K562 (cell line): ENCODE results near the gene POMGNT2. TPM values are rescaled to one million over a fixed set of nuclear protein-coding genes. Genes with fewer than 3 reads are reported as not detected.

Experiments used
- ATAC-seq: fragments of 200-7000 bp; cut with Tn5 transposase; 3 replicates; pipeline ENCODE4 v1.9.1; 2020; ENCODE audit warnings: moderate library complexity
- BruUV-seq: library from RNA; stranded (reverse); fragments of 400-500 nt; replicated peaks from 2 replicates; lab custom pipeline; 2021; lab: Mats Ljungman, UMichigan
- CTCF ChIA-PET: fragments of 300-600 bp; formaldehyde crosslinking; extraction: SDS; loops from one replicate; lab custom pipeline; 2021; ENCODE audit warnings: low intra/inter-chr PET ratio; lab: Yijun Ruan, JAX
- POLR2A ChIA-PET: fragments of 300-600, 350-650 bp; sonication (Branson Sonifier 250); formaldehyde crosslinking; extraction: SDS; loops from one replicate; lab custom pipeline; 2021; ENCODE audit warnings: antibody characterized with exemption, inconsistent platforms; lab: Yijun Ruan, JAX
- DNase-seq, 4 experiments: peaks; one replicate each; pipeline versions ENCODE4 v3.0.0 to v3.0.0-alpha.2; 2011 to 2018; ENCODE audit warnings: low spot score in 3 of 4, mixed read lengths in 3 of 4; ENCODE audit errors: extremely low read depth in 1 of 4
- FAIRE-seq: peaks from 2 replicates; lab custom pipeline; 2011; peaks lifted over from hg19 to GRCh38; lab: Jason Lieb, UNC
- H2AFZ ChIP-seq: 2 replicates; pipeline ENCODE4 v1.6.0; 2011; ENCODE audit warnings: low read depth, low read length, control low read depth, inconsistent platforms
- H3K27ac ChIP-seq: fragments of 200-600 bp; 3 replicates; pipeline ENCODE4 v1.8.0; 2011; ENCODE audit warnings: low read depth, mild to moderate bottlenecking, control low read depth, inconsistent platforms, low read length, moderate library complexity, mixed read lengths; ENCODE audit errors: extremely low read depth
- H3K27me3 ChIP-seq, 2 experiments: fragments of 300-600 bp in 1 of 2; 2 replicates in 1 of 2; 3 replicates in 1 of 2; pipeline versions ENCODE4 v1.6.0 to v1.8.0; 2011; ENCODE audit warnings: inconsistent platforms in 2 of 2, low read length in 2 of 2, mild to moderate bottlenecking in 1 of 2, mixed read lengths in 1 of 2, moderate library complexity in 1 of 2; ENCODE audit not compliant: control insufficient read depth in 2 of 2, insufficient read depth in 2 of 2
- H3K36me3 ChIP-seq: fragments of 300-600 bp; 3 replicates; pipeline ENCODE4 v1.8.0; 2011; ENCODE audit warnings: mild to moderate bottlenecking, low read length, inconsistent platforms; ENCODE audit not compliant: control insufficient read depth, insufficient read depth
- H3K4me1 ChIP-seq, 2 experiments: fragments of 200-600 bp in 1 of 2; replicated peaks in 1 of 2; 2 replicates in 1 of 2; 3 replicates in 1 of 2; pipeline versions ENCODE4 v1.5.1 to v1.8.0; 2011; ENCODE audit warnings: inconsistent platforms in 2 of 2, low read length in 2 of 2, mild to moderate bottlenecking in 1 of 2, mixed read lengths in 1 of 2, moderate library complexity in 1 of 2; ENCODE audit not compliant: control insufficient read depth in 2 of 2, insufficient read depth in 2 of 2
- H3K4me2 ChIP-seq: 2 replicates; pipeline ENCODE4 v1.6.1; 2011; ENCODE audit warnings: low read length, control low read depth, inconsistent platforms, mixed read lengths; ENCODE audit not compliant: insufficient read depth
- H3K4me3 ChIP-seq: fragments of 200-600 bp; sonication (generic), shearing (Covaris generic); 2 replicates; pipeline ENCODE4 v1.5.1; 2016; ENCODE audit warnings: control low read depth, inconsistent platforms
- H3K79me2 ChIP-seq: fragments of 200-600 bp; 3 replicates; pipeline ENCODE4 v1.8.0; 2011; ENCODE audit warnings: low read length, inconsistent platforms; ENCODE audit not compliant: control insufficient read depth, insufficient read depth
- H3K9ac ChIP-seq, 2 experiments: 2 replicates each; pipeline versions ENCODE4 v1.6.0 to v1.6.1; 2011; ENCODE audit warnings: low read depth in 2 of 2, low read length in 2 of 2, control low read depth in 1 of 2, inconsistent platforms in 1 of 2, mild to moderate bottlenecking in 1 of 2, mixed read lengths in 1 of 2; ENCODE audit not compliant: insufficient read depth in 1 of 2
- H3K9me1 ChIP-seq: one replicate; pipeline ENCODE4 v1.6.0; 2011; ENCODE audit warnings: inconsistent platforms, mild to moderate bottlenecking, low read length, moderate library complexity; ENCODE audit not compliant: control insufficient read depth, insufficient read depth
- H3K9me3 ChIP-seq: replicated peaks from 2 replicates; pipeline ENCODE4 v1.5.1; 2011; ENCODE audit warnings: low read depth, low read length, inconsistent platforms; ENCODE audit not compliant: control insufficient read depth, insufficient read depth
- H4K20me1 ChIP-seq: replicated peaks from 2 replicates; pipeline ENCODE4 v1.6.1; 2011; ENCODE audit warnings: low read length, inconsistent platforms, mixed read lengths; ENCODE audit not compliant: control insufficient read depth, insufficient read depth
- BRD9 ChIP-seq: fragments of 450-650 bp; IDR thresholded peaks from 2 replicates; pipeline ENCODE4 v1.6.1; 2018; ENCODE audit warnings: low read depth; ENCODE audit not compliant: partially characterized antibody
- ETV1 ChIP-seq: fragments of 450-650 bp; conservative IDR thresholded peaks from 2 replicates; pipeline ENCODE4 v1.6.1; 2016; ENCODE audit warnings: missing genetic modification characterization, control low read depth, low read depth, missing compliant biosample characterization
- EZH2 ChIP-seq: IDR thresholded peaks from 2 replicates; pipeline ENCODE4 v1.6.1; 2012; ENCODE audit warnings: low read depth, mild to moderate bottlenecking, inconsistent platforms, low read length, borderline replicate concordance
- FOXK1 ChIP-seq: sonication (generic); formaldehyde crosslinking; IDR thresholded peaks from 2 replicates; pipeline ENCODE4 v1.8.0; 2022; ENCODE audit warnings: missing genetic modification reagents, mild to moderate bottlenecking, borderline replicate concordance
- HMG20A ChIP-seq: fragments of 450-650 bp; formaldehyde crosslinking; conservative IDR thresholded peaks from 2 replicates; pipeline ENCODE4 v1.4.0; 2020; ENCODE audit warnings: mild to moderate bottlenecking, mixed read lengths
- HNRNPL ChIP-seq: fragments of 200-400 bp; formaldehyde crosslinking; IDR thresholded peaks from 2 replicates; pipeline ENCODE4 v1.6.1; 2017; ENCODE audit warnings: low read depth, mild to moderate bottlenecking, low read length
- LARP7 ChIP-seq: fragments of 450-650 bp; IDR thresholded peaks from 2 replicates; pipeline ENCODE4 v1.6.1; 2016
- TCF3 ChIP-seq: sonication (generic); formaldehyde crosslinking; IDR thresholded peaks from 2 replicates; pipeline ENCODE4 v1.4.0; 2020; ENCODE audit warnings: mild to moderate bottlenecking, missing genetic modification reagents
- ZNF24 ChIP-seq: fragments of 450-650 bp; IDR thresholded peaks from 2 replicates; pipeline ENCODE4 v1.6.1; 2016
- WGBS: fragments of 100-300 bp; shearing (Covaris generic); methylation state at CpG from one replicate; pipeline ENCODE4 v1.1.6; 2016; ENCODE audit warnings: low coverage, mixed read lengths; ENCODE audit not compliant: insufficient coverage; ENCODE audit errors: missing lambda C conversion rate; 5-methylcytosine and 5-hydroxymethylcytosine counted together
- in situ Hi-C: fragments of 300-500 bp; cut with MboI; formaldehyde crosslinking; loops from 4 replicates; pipeline ENCODE4 v1.15.0; 2018; ENCODE audit warnings: inconsistent platforms, mixed read lengths
- intact Hi-C: fragments of 100-400 bp; cut with micrococcal nuclease; formaldehyde crosslinking; loops from 2 replicates; pipeline ENCODE4 v1.14.2; 2022
- polyA plus RNA-seq, 8 experiments: library from polyadenylated mRNA; depleted of rRNA in 4 of 8; stranded (reverse) in 5 of 8; unstranded in 3 of 8; fragments of >200 nt; fragmentation: Nextera tagmentation in 2 of 8; fragmentation: Illumina TruSeq in 1 of 8; extraction: Ambion mirVana in 2 of 8; extraction: Trizol in 1 of 8; gene quantifications; 2 replicates each; pipeline versions ENCODE4 v1.2.1 to v1.2.3, GENCODE V29; 2011 to 2014; ENCODE audit warnings: inconsistent platforms in 1 of 8, missing spikeins in 1 of 8
- total RNA-seq, 7 experiments: library from RNA; depleted of rRNA in 6 of 7; stranded (reverse); fragments of >200 nt in 6 of 7; fragmentation: Illumina TruSeq in 2 of 7; extraction: Trizol in 2 of 7; gene quantifications; 2 replicates each; pipeline versions ENCODE4 v1.2.1 to v1.2.3, GENCODE V29; 2011 to 2021; ENCODE audit warnings: low replicate concordance in 1 of 7
- TF ChIP-seq, protein P1 (sequence below): fragments of 250-450 bp; sonication (Bioruptor Pico); IDR thresholded peaks from 2 replicates; pipeline ENCODE4 v1.4.0; 2020; ENCODE audit warnings: mild to moderate bottlenecking, moderate library complexity, borderline replicate concordance
- TF ChIP-seq, protein P2 (sequence below): IDR thresholded peaks from 2 replicates; pipeline ENCODE4 v1.6.1; 2016; ENCODE audit warnings: missing genetic modification characterization, missing compliant biosample characterization

Gene POMGNT2
- total and polyA plus RNA-seq, 9 of the 15 experiments (the other 6 are each of a cell fraction or from before 2014, with no cell fraction given), result 0.65 to 14.1 (median 10.3) TPM

DNA sequence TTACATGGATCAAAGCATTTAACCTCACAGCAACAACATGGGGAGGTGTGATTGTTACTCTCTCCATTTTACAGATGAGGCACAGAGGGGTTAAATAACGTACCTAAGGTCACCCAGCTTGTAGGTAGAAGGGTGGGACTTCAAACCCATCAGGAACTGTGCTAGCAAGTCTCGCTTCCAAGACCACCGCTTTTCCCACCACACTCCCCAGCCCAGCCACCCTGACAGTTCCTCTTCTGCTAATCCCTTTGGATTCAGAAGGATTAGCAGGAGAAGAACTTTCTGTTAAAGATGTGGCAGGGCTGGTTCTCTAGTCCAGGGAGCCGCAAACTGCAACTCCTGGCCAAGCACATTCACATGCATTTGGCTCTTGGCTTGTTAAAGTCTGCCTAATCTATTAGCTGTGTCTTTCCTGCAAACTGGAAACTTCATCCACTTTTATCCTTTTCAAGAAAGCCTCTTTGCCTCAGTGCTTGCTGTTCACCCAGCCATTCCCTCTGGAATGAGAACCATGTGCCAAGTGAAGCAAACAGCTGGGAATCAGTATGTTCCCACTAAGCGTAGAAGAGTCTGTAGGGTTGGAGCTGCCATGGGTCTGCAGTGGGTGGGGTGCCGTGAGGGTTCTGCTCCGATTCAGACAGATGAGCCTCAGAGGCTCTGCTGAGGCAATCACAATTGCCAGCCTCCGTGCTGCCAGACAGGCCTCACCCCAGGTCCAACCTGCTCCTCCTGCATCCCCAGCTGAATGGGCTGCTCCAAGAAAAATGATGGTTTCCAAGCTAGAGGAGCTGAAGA lies 44.6 kb downstream of the POMGNT2 start:
- Histone ChIP-seq H3K9ac (no peak overlapping the region), H3K4me2 (no peak overlapping the region), H3K79me2 (no peaks in the 10 kb centered on the region), H3K4me1 (peaks cover 3 to 7% of the 10 kb centered on the region in 2 experiments; a peak in 2 of 5 replicates), H2AFZ (no peak overlapping the region), H3K27ac (no peak overlapping the region), H3K9me3 (no peaks in the 10 kb centered on the region), H3K27me3 (peaks cover 9 to 39% of the 10 kb centered on the region in 2 experiments; a peak in 4 of 5 replicates)
- DNase-seq (no peak), ATAC-seq (no peak), FAIRE-seq (no peak)
- BruUV-seq, result no TSS peak
- CTCF ChIA-PET, result no interaction called here
- 0% methylated on average over 8 of the region's 8 CpGs for WGBS
- intact Hi-C loops, result no loop called here
- TF ChIP-seq LARP7, result no peak
- TF ChIP-seq, all 486 proteins: peak for 0
- H3K36me3 ChIP-seq, result no peaks in the 10 kb centered on the region
- POLR2A ChIA-PET, result interaction anchor here (0.6 to 1.1 kb wide), 3 partner anchors 19 to 564 kb away, joined by 3 read pairs; no protein-coding TSS in a partner anchor
- H4K20me1 ChIP-seq, result no peaks in the 10 kb centered on the region
- H3K4me3 ChIP-seq, result no peak overlapping the region
- in situ Hi-C loops, result no loop called here
- no peaks in the 10 kb centered on the region for H3K9me1 ChIP-seq

DNA sequence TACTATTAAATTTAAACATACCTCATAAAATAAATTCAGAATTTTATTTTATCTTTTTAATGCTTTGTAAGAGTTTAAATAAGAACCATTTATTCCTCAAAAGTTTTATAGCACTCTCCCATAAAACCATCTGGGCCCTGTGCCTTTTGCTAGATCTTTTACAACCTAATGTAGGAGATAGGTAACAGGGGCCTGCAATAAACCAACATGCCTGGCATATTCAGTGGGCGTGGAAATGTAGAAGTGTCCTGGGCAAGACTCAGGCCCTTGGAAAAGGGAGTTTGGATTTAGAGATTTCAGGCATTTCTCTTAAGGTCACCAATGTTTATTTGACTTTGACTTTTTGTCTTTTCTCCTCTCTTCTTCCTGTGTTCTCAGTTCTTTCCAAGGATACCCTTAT lies 46.4 kb downstream of the POMGNT2 start:
- FAIRE-seq (no peak), DNase-seq (no peak), ATAC-seq (no peak)
- H3K4me3 ChIP-seq, result no peak overlapping the region
- 0% methylated on average over 1 of the region's 1 CpG for WGBS
- H3K27me3 ChIP-seq, result peaks cover 11 to 57% of the 10 kb centered on the region in 2 experiments; a peak in 4 of 5 replicates
- ChIA-PET CTCF (no interaction called here), POLR2A (interaction anchor here (1.2 kb wide), 1 partner anchor 17 kb away, joined by 3 read pairs; no protein-coding TSS in a partner anchor)
- H3K9ac ChIP-seq, result no peak overlapping the region
- in situ Hi-C loops, result no loop called here
- no peaks in the 10 kb centered on the region for H3K79me2 ChIP-seq
- no peaks in the 10 kb centered on the region for H4K20me1 ChIP-seq
- H3K27ac ChIP-seq, result no peak overlapping the region
- no peaks in the 10 kb centered on the region for H3K9me3 ChIP-seq
- intact Hi-C loops, result no loop called here
- no peaks in the 10 kb centered on the region for H3K36me3 ChIP-seq
- H3K9me1 ChIP-seq, result no peaks in the 10 kb centered on the region
- H3K4me1 ChIP-seq, result peaks cover 3 to 7% of the 10 kb centered on the region in 2 experiments; a peak in 2 of 5 replicates
- no peak overlapping the region for H2AFZ ChIP-seq
- no TSS peak for BruUV-seq
- no peak overlapping the region for H3K4me2 ChIP-seq
- TF ChIP-seq BRD9 (no peak), HMG20A (CRISPR knock-in tag) (no peak), ZNF24 (no peak), EZH2 (no peak), FOXK1 (CRISPR knock-in tag) (no peak), ETV1 (tag) (no peak), TCF3 (CRISPR knock-in tag) (no peak), HNRNPL (no peak), LARP7 (no peak)
- TF ChIP-seq, protein P1, sequence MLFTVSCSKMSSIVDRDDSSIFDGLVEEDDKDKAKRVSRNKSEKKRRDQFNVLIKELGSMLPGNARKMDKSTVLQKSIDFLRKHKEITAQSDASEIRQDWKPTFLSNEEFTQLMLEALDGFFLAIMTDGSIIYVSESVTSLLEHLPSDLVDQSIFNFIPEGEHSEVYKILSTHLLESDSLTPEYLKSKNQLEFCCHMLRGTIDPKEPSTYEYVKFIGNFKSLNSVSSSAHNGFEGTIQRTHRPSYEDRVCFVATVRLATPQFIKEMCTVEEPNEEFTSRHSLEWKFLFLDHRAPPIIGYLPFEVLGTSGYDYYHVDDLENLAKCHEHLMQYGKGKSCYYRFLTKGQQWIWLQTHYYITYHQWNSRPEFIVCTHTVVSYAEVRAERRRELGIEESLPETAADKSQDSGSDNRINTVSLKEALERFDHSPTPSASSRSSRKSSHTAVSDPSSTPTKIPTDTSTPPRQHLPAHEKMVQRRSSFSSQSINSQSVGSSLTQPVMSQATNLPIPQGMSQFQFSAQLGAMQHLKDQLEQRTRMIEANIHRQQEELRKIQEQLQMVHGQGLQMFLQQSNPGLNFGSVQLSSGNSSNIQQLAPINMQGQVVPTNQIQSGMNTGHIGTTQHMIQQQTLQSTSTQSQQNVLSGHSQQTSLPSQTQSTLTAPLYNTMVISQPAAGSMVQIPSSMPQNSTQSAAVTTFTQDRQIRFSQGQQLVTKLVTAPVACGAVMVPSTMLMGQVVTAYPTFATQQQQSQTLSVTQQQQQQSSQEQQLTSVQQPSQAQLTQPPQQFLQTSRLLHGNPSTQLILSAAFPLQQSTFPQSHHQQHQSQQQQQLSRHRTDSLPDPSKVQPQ (CRISPR knock-in tag), result no peak
- TF ChIP-seq, protein P2, sequence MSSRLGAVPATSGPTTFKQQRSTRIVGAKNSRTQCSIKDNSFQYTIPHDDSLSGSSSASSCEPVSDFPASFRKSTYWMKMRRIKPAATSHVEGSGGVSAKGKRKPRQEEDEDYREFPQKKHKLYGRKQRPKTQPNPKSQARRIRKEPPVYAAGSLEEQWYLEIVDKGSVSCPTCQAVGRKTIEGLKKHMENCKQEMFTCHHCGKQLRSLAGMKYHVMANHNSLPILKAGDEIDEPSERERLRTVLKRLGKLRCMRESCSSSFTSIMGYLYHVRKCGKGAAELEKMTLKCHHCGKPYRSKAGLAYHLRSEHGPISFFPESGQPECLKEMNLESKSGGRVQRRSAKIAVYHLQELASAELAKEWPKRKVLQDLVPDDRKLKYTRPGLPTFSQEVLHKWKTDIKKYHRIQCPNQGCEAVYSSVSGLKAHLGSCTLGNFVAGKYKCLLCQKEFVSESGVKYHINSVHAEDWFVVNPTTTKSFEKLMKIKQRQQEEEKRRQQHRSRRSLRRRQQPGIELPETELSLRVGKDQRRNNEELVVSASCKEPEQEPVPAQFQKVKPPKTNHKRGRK (tag), result no peak
